K562 (cell line): ENCODE measurements around the gene WWOX. TPM values are rescaled to one million over a fixed set of nuclear protein-coding genes. Genes with fewer than 3 reads are reported as not detected.

Source experiments
- ATAC-seq: fragments of 200-7000 bp; cut with Tn5 transposase; 3 replicates; pipeline ENCODE4 v1.9.1; 2020; ENCODE audit warnings: moderate library complexity
- BruUV-seq: library from RNA; stranded (reverse); fragments of 400-500 nt; replicated peaks from 2 replicates; lab custom pipeline; 2021; lab: Mats Ljungman, UMichigan
- CTCF ChIA-PET: fragments of 300-600 bp; formaldehyde crosslinking; extraction: SDS; loops from one replicate; lab custom pipeline; 2021; ENCODE audit warnings: low intra/inter-chr PET ratio; lab: Yijun Ruan, JAX
- POLR2A ChIA-PET: fragments of 300-600, 350-650 bp; sonication (Branson Sonifier 250); formaldehyde crosslinking; extraction: SDS; loops from one replicate; lab custom pipeline; 2021; ENCODE audit warnings: antibody characterized with exemption, inconsistent platforms; lab: Yijun Ruan, JAX
- DNase-seq, 4 experiments: peaks; one replicate each; pipeline versions ENCODE4 v3.0.0 to v3.0.0-alpha.2; 2011 to 2018; ENCODE audit warnings: low spot score in 3 of 4, mixed read lengths in 3 of 4; ENCODE audit errors: extremely low read depth in 1 of 4
- FAIRE-seq: peaks from 2 replicates; lab custom pipeline; 2011; peaks lifted over from hg19 to GRCh38; lab: Jason Lieb, UNC
- H2AFZ ChIP-seq: 2 replicates; pipeline ENCODE4 v1.6.0; 2011; ENCODE audit warnings: low read depth, low read length, control low read depth, inconsistent platforms
- H3K27ac ChIP-seq: fragments of 200-600 bp; 3 replicates; pipeline ENCODE4 v1.8.0; 2011; ENCODE audit warnings: low read depth, mild to moderate bottlenecking, control low read depth, inconsistent platforms, low read length, moderate library complexity, mixed read lengths; ENCODE audit errors: extremely low read depth
- H3K27me3 ChIP-seq, 2 experiments: fragments of 300-600 bp in 1 of 2; 2 replicates in 1 of 2; 3 replicates in 1 of 2; pipeline versions ENCODE4 v1.6.0 to v1.8.0; 2011; ENCODE audit warnings: inconsistent platforms in 2 of 2, low read length in 2 of 2, mild to moderate bottlenecking in 1 of 2, mixed read lengths in 1 of 2, moderate library complexity in 1 of 2; ENCODE audit not compliant: control insufficient read depth in 2 of 2, insufficient read depth in 2 of 2
- H3K36me3 ChIP-seq: fragments of 300-600 bp; 3 replicates; pipeline ENCODE4 v1.8.0; 2011; ENCODE audit warnings: mild to moderate bottlenecking, low read length, inconsistent platforms; ENCODE audit not compliant: control insufficient read depth, insufficient read depth
- H3K4me1 ChIP-seq, 2 experiments: fragments of 200-600 bp in 1 of 2; replicated peaks in 1 of 2; 2 replicates in 1 of 2; 3 replicates in 1 of 2; pipeline versions ENCODE4 v1.5.1 to v1.8.0; 2011; ENCODE audit warnings: inconsistent platforms in 2 of 2, low read length in 2 of 2, mild to moderate bottlenecking in 1 of 2, mixed read lengths in 1 of 2, moderate library complexity in 1 of 2; ENCODE audit not compliant: control insufficient read depth in 2 of 2, insufficient read depth in 2 of 2
- H3K4me2 ChIP-seq: 2 replicates; pipeline ENCODE4 v1.6.1; 2011; ENCODE audit warnings: low read length, control low read depth, inconsistent platforms, mixed read lengths; ENCODE audit not compliant: insufficient read depth
- H3K4me3 ChIP-seq: fragments of 200-600 bp; sonication (generic), shearing (Covaris generic); 2 replicates; pipeline ENCODE4 v1.5.1; 2016; ENCODE audit warnings: control low read depth, inconsistent platforms
- H3K79me2 ChIP-seq: fragments of 200-600 bp; 3 replicates; pipeline ENCODE4 v1.8.0; 2011; ENCODE audit warnings: low read length, inconsistent platforms; ENCODE audit not compliant: control insufficient read depth, insufficient read depth
- H3K9ac ChIP-seq, 2 experiments: 2 replicates each; pipeline versions ENCODE4 v1.6.0 to v1.6.1; 2011; ENCODE audit warnings: low read depth in 2 of 2, low read length in 2 of 2, control low read depth in 1 of 2, inconsistent platforms in 1 of 2, mild to moderate bottlenecking in 1 of 2, mixed read lengths in 1 of 2; ENCODE audit not compliant: insufficient read depth in 1 of 2
- H3K9me1 ChIP-seq: one replicate; pipeline ENCODE4 v1.6.0; 2011; ENCODE audit warnings: inconsistent platforms, mild to moderate bottlenecking, low read length, moderate library complexity; ENCODE audit not compliant: control insufficient read depth, insufficient read depth
- H3K9me3 ChIP-seq: replicated peaks from 2 replicates; pipeline ENCODE4 v1.5.1; 2011; ENCODE audit warnings: low read depth, low read length, inconsistent platforms; ENCODE audit not compliant: control insufficient read depth, insufficient read depth
- H4K20me1 ChIP-seq: replicated peaks from 2 replicates; pipeline ENCODE4 v1.6.1; 2011; ENCODE audit warnings: low read length, inconsistent platforms, mixed read lengths; ENCODE audit not compliant: control insufficient read depth, insufficient read depth
- ARID2 ChIP-seq: fragments of 450-650 bp; IDR thresholded peaks from 2 replicates; pipeline ENCODE4 v1.6.1; 2017; ENCODE audit warnings: antibody characterized with exemption, mild to moderate bottlenecking
- BRF1 ChIP-seq: IDR thresholded peaks from 3 replicates; pipeline ENCODE4 v1.6.1; 2011; ENCODE audit warnings: borderline replicate concordance, mild to moderate bottlenecking; ENCODE audit not compliant: insufficient read length; ENCODE audit errors: extremely low read depth
- CREB1 ChIP-seq, 2 experiments: sonication (generic) in 1 of 2; formaldehyde crosslinking in 1 of 2; IDR thresholded peaks; 2 replicates each; pipeline versions ENCODE4 v1.6.1 to v1.8.0; 2012 to 2022; ENCODE audit warnings: inconsistent platforms in 1 of 2, mild to moderate bottlenecking in 1 of 2, missing genetic modification reagents in 1 of 2, moderate library complexity in 1 of 2
- ILK ChIP-seq: fragments of 450-650 bp; IDR thresholded peaks from 2 replicates; pipeline ENCODE4 v1.6.1; 2016; ENCODE audit warnings: missing genetic modification characterization, low read depth, mild to moderate bottlenecking, missing compliant biosample characterization, moderate library complexity, borderline replicate concordance
- IRF9 ChIP-seq: fragments of 450-650 bp; IDR thresholded peaks from 2 replicates; pipeline ENCODE4 v1.6.1; 2016; ENCODE audit warnings: missing biosample characterization, missing genetic modification characterization
- KAT8 ChIP-seq: fragments of 450-650 bp; IDR thresholded peaks from 2 replicates; pipeline ENCODE4 v1.6.1; 2016; ENCODE audit warnings: low read depth, mild to moderate bottlenecking
- MTF1 ChIP-seq: fragments of 250-450 bp; sonication (Bioruptor Pico); IDR thresholded peaks from 2 replicates; pipeline ENCODE4 v1.9.0; 2021; ENCODE audit warnings: moderate library complexity, mild to moderate bottlenecking, inconsistent platforms, borderline replicate concordance
- NFXL1 ChIP-seq: fragments of 450-650 bp; formaldehyde crosslinking; IDR thresholded peaks from 2 replicates; pipeline ENCODE4 v1.4.0; 2021; ENCODE audit warnings: mild to moderate bottlenecking
- OTX1 ChIP-seq: fragments of 450-650 bp; formaldehyde crosslinking; IDR thresholded peaks from 2 replicates; pipeline ENCODE4 v1.4.0; 2022; ENCODE audit warnings: mild to moderate bottlenecking
- PHF20 ChIP-seq: fragments of 450-650 bp; IDR thresholded peaks from 2 replicates; pipeline ENCODE4 v1.6.1; 2018; ENCODE audit not compliant: partially characterized antibody
- POLR3G ChIP-seq: IDR thresholded peaks from 2 replicates; pipeline ENCODE4 v1.6.1; 2011; ENCODE audit not compliant: insufficient read length, insufficient replicate concordance; ENCODE audit errors: extremely low read depth
- POU5F1 ChIP-seq: fragments of 150-350 bp; IDR thresholded peaks from 2 replicates; pipeline ENCODE4 v1.6.1; 2014; ENCODE audit warnings: borderline replicate concordance, low read length, low read depth, mild to moderate bottlenecking; ENCODE audit not compliant: partially characterized antibody
- SMARCA5 ChIP-seq: fragments of 450-650 bp; IDR thresholded peaks from 2 replicates; pipeline ENCODE4 v1.6.1; 2016
- SNRNP70 ChIP-seq: fragments of 200-400 bp; formaldehyde crosslinking; optimal IDR thresholded peaks from 2 replicates; pipeline ENCODE3; 2017; ENCODE audit warnings: low read depth, low read length
- SP2 ChIP-seq: IDR thresholded peaks from 2 replicates; pipeline ENCODE4 v1.6.1; 2011; ENCODE audit warnings: mild to moderate bottlenecking, low read depth, low read length, moderate library complexity; ENCODE audit not compliant: poor library complexity, severe bottlenecking; ENCODE audit errors: extremely low read depth
- ZNF146 ChIP-seq: IDR thresholded peaks from one replicate; pipeline ENCODE4 v1.6.1; 2018; ENCODE audit warnings: missing compliant biosample characterization; ENCODE audit not compliant: unreplicated experiment
- WGBS: fragments of 100-300 bp; shearing (Covaris generic); methylation state at CpG from one replicate; pipeline ENCODE4 v1.1.6; 2016; ENCODE audit warnings: low coverage, mixed read lengths; ENCODE audit not compliant: insufficient coverage; ENCODE audit errors: missing lambda C conversion rate; 5-methylcytosine and 5-hydroxymethylcytosine counted together
- in situ Hi-C: fragments of 300-500 bp; cut with MboI; formaldehyde crosslinking; loops from 4 replicates; pipeline ENCODE4 v1.15.0; 2018; ENCODE audit warnings: inconsistent platforms, mixed read lengths
- intact Hi-C: fragments of 100-400 bp; cut with micrococcal nuclease; formaldehyde crosslinking; loops from 2 replicates; pipeline ENCODE4 v1.14.2; 2022
- polyA plus RNA-seq, 8 experiments: library from polyadenylated mRNA; depleted of rRNA in 4 of 8; stranded (reverse) in 5 of 8; unstranded in 3 of 8; fragments of >200 nt; fragmentation: Nextera tagmentation in 2 of 8; fragmentation: Illumina TruSeq in 1 of 8; extraction: Ambion mirVana in 2 of 8; extraction: Trizol in 1 of 8; gene quantifications; 2 replicates each; pipeline versions ENCODE4 v1.2.1 to v1.2.3, GENCODE V29; 2011 to 2014; ENCODE audit warnings: inconsistent platforms in 1 of 8, missing spikeins in 1 of 8
- total RNA-seq, 7 experiments: library from RNA; depleted of rRNA in 6 of 7; stranded (reverse); fragments of >200 nt in 6 of 7; fragmentation: Illumina TruSeq in 2 of 7; extraction: Trizol in 2 of 7; gene quantifications; 2 replicates each; pipeline versions ENCODE4 v1.2.1 to v1.2.3, GENCODE V29; 2011 to 2021; ENCODE audit warnings: low replicate concordance in 1 of 7
- TF ChIP-seq, protein P1 (sequence below): fragments of 150-350 bp; IDR thresholded peaks from 2 replicates; pipeline ENCODE4 v1.6.1; 2014; ENCODE audit warnings: low read depth, mild to moderate bottlenecking, low read length, borderline replicate concordance
- TF ChIP-seq, protein P2 (sequence below): IDR thresholded peaks from 2 replicates; pipeline ENCODE4 v1.6.1; 2014; ENCODE audit warnings: antibody characterized with exemption

WWOX gene
- total and polyA plus RNA-seq, 9 of the 15 experiments (the other 6 are each of a cell fraction or from before 2014, with no cell fraction given) = 1.6 to 22.7 (median 8.1) TPM

- TF ChIP-seq BRF1 (no peak), POLR3G (no peak), ILK (no peak), OTX1 (no peak), NFXL1 (no peak), ARID2 (no peak), KAT8 (no peak)
- TF ChIP-seq, protein P1, sequence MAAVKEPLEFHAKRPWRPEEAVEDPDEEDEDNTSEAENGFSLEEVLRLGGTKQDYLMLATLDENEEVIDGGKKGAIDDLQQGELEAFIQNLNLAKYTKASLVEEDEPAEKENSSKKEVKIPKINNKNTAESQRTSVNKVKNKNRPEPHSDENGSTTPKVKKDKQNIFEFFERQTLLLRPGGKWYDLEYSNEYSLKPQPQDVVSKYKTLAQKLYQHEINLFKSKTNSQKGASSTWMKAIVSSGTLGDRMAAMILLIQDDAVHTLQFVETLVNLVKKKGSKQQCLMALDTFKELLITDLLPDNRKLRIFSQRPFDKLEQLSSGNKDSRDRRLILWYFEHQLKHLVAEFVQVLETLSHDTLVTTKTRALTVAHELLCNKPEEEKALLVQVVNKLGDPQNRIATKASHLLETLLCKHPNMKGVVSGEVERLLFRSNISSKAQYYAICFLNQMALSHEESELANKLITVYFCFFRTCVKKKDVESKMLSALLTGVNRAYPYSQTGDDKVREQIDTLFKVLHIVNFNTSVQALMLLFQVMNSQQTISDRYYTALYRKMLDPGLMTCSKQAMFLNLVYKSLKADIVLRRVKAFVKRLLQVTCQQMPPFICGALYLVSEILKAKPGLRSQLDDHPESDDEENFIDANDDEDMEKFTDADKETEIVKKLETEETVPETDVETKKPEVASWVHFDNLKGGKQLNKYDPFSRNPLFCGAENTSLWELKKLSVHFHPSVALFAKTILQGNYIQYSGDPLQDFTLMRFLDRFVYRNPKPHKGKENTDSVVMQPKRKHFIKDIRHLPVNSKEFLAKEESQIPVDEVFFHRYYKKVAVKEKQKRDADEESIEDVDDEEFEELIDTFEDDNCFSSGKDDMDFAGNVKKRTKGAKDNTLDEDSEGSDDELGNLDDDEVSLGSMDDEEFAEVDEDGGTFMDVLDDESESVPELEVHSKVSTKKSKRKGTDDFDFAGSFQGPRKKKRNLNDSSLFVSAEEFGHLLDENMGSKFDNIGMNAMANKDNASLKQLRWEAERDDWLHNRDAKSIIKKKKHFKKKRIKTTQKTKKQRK = no peak
Measured at GRCh38 chr16:78434401-78434800, 334.9 kb downstream of the WWOX start (continued).

GRCh38 chr16:78435260-78435659 is 335.8 kb downstream of the WWOX start:
- H4K20me1 ChIP-seq = no peaks in the 10 kb centered on the region
- no peak overlapping the region for H3K27ac ChIP-seq
- no peak for FAIRE-seq
- H3K36me3 ChIP-seq = no peaks in the 10 kb centered on the region
- H3K4me1 ChIP-seq = peaks cover 0 to 3% of the 10 kb centered on the region in 2 experiments; a peak in 1 of 5 replicates
- no peak overlapping the region for H3K4me3 ChIP-seq
- in situ Hi-C loops = no loop called here
- no peaks in the 10 kb centered on the region for H3K27me3 ChIP-seq
- no peaks in the 10 kb centered on the region for H3K79me2 ChIP-seq
- no peaks in the 10 kb centered on the region for H3K9me1 ChIP-seq
- H2AFZ ChIP-seq = no peak overlapping the region
- intact Hi-C loops = no loop called here
- WGBS = 45% methylated on average over 4 of the region's 4 CpGs
- CTCF ChIA-PET = no interaction called here
- DNase-seq = no peak
- no peaks in the 10 kb centered on the region for H3K9me3 ChIP-seq
- no peak overlapping the region for H3K9ac ChIP-seq
- POLR2A ChIA-PET = interaction anchor here (1.6 kb wide), 1 partner anchor 9 kb away, joined by 4 read pairs; no protein-coding TSS in a partner anchor
- ATAC-seq = no peak
- no peak overlapping the region for H3K4me2 ChIP-seq
- no TSS peak for BruUV-seq
- TF ChIP-seq IRF9 (no peak), PHF20 (no peak), ZNF146 (CRISPR knock-in tag) (no peak), MTF1 (CRISPR knock-in tag) (no peak), POU5F1 (no peak), SMARCA5 (no peak), SNRNP70 (no peak), CREB1 (IDR thresholded peaks at IDR 0.05) (no peak), CREB1 (CRISPR knock-in tag; IDR thresholded peaks at IDR 0.05) (no peak), SP2 (no peak)
- TF ChIP-seq, protein P2, sequence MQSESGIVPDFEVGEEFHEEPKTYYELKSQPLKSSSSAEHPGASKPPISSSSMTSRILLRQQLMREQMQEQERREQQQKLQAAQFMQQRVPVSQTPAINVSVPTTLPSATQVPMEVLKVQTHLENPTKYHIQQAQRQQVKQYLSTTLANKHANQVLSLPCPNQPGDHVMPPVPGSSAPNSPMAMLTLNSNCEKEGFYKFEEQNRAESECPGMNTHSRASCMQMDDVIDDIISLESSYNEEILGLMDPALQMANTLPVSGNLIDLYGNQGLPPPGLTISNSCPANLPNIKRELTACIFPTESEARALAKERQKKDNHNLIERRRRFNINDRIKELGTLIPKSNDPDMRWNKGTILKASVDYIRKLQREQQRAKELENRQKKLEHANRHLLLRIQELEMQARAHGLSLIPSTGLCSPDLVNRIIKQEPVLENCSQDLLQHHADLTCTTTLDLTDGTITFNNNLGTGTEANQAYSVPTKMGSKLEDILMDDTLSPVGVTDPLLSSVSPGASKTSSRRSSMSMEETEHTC = no peak
